Ectodermal cell (in vitro differentiated cells): Measurements from ENCODE around the gene IGIP.
"Not testable (repeated sequence)": the region's sequence is repeated elsewhere in the genome, so short reads cannot be mapped to it uniquely, and the experiment has no call there.

Experiments used
- H3K27ac ChIP-seq: 2 replicates; pipeline ENCODE4 v1.7.0; 2013; ENCODE audit warnings: mild to moderate bottlenecking, low read depth, low read length; ENCODE audit not compliant: insufficient read depth, poor library complexity, severe bottlenecking
- H3K27me3 ChIP-seq: 2 replicates; pipeline ENCODE4 v1.7.0; 2013; ENCODE audit warnings: mild to moderate bottlenecking, low read length; ENCODE audit not compliant: insufficient read depth, control insufficient read depth, poor library complexity, severe bottlenecking
- H3K36me3 ChIP-seq: one replicate; pipeline ENCODE4 v1.7.0; 2013; ENCODE audit warnings: low read length; ENCODE audit not compliant: control insufficient read depth, insufficient read depth
- H3K4me1 ChIP-seq: one replicate; pipeline ENCODE4 v1.7.0; 2013; ENCODE audit warnings: low read length; ENCODE audit not compliant: control insufficient read depth, insufficient read depth
- H3K4me3 ChIP-seq: 2 replicates; pipeline ENCODE4 v1.7.0; 2013; ENCODE audit warnings: low read depth, low read length, control low read depth; ENCODE audit not compliant: insufficient read depth
- H3K9me3 ChIP-seq: 2 replicates; pipeline ENCODE4 v1.7.0; 2013; ENCODE audit warnings: mild to moderate bottlenecking, low read length, moderate library complexity; ENCODE audit not compliant: control insufficient read depth
- whole genome bisulfite sequencing, 2 experiments: methylation state at CpG; one replicate each; pipeline ENCODE4 v1.1.7; 2013; ENCODE audit warnings: missing lambda C conversion rate in 2 of 2; 5-methylcytosine and 5-hydroxymethylcytosine counted together

Gene IGIP

GRCh38 chr5:140150201-140150600 lies 24.5 kb downstream of the IGIP start:
- H3K4me3 ChIP-seq, result no peak overlapping the region
- H3K4me1 ChIP-seq, result peaks cover 17% of the 10 kb centered on the region
- 89% methylated on average over 2 of the region's 2 CpGs for WGBS, 2 experiments
- no peak overlapping the region for H3K27ac ChIP-seq
- H3K27me3 ChIP-seq, result peaks cover 48% of the 10 kb centered on the region
- H3K36me3 ChIP-seq, result no peaks in the 10 kb centered on the region
- no peaks in the 10 kb centered on the region for H3K9me3 ChIP-seq

GRCh38 chr5:140151144-140152021 lies 25.6 kb downstream of the IGIP start:
- H3K4me3 ChIP-seq, result no peak overlapping the region
- no peaks in the 10 kb centered on the region for H3K9me3 ChIP-seq
- peaks cover 36% of the 10 kb centered on the region for H3K27me3 ChIP-seq
- H3K27ac ChIP-seq, result no peak overlapping the region
- 81 to 83% methylated on average over 7 of the region's 7 CpGs for WGBS, 2 experiments
- peaks cover 14% of the 10 kb centered on the region for H3K4me1 ChIP-seq
- no peaks in the 10 kb centered on the region for H3K36me3 ChIP-seq

GRCh38 chr5:140152022-140152999 lies 26.6 kb downstream of the IGIP start:
- 66 to 67% methylated on average over 22 to 23 of the region's 23 CpGs for WGBS, 2 experiments
- peaks cover 27% of the 10 kb centered on the region for H3K27me3 ChIP-seq

GRCh38 chr5:140153255-140153654 lies 27.5 kb downstream of the IGIP start:
- H3K4me3 ChIP-seq, result no peak overlapping the region
- WGBS, 2 experiments, result 58 to 60% methylated on average over 7 of the region's 7 CpGs
- peaks cover 23% of the 10 kb centered on the region for H3K27me3 ChIP-seq
- no peaks in the 10 kb centered on the region for H3K9me3 ChIP-seq
- H3K27ac ChIP-seq, result no peak overlapping the region
- no peaks in the 10 kb centered on the region for H3K36me3 ChIP-seq
- peaks cover 14% of the 10 kb centered on the region for H3K4me1 ChIP-seq

More at GRCh38 chr5:140152022-140152999, 26.6 kb downstream of the IGIP start:
- peaks cover 14% of the 10 kb centered on the region for H3K4me1 ChIP-seq
- H3K9me3 ChIP-seq, result no peaks in the 10 kb centered on the region
- H3K36me3 ChIP-seq, result no peaks in the 10 kb centered on the region
- no peak overlapping the region for H3K4me3 ChIP-seq
- H3K27ac ChIP-seq, result no peak overlapping the region

GRCh38 chr5:140153905-140154304 lies 28.2 kb downstream of the IGIP start:
- no peaks in the 10 kb centered on the region for H3K36me3 ChIP-seq
- H3K27me3 ChIP-seq, result peaks cover 18% of the 10 kb centered on the region
- H3K4me3 ChIP-seq, result no peak overlapping the region
- peaks cover 11% of the 10 kb centered on the region for H3K4me1 ChIP-seq
- no peaks in the 10 kb centered on the region for H3K9me3 ChIP-seq
- H3K27ac ChIP-seq, result no peak overlapping the region
- WGBS, 2 experiments, result 15 to 17% methylated on average over 8 of the region's 8 CpGs

- Histone ChIP-seq H3K27me3 (peaks cover 18% of the 10 kb centered on the region), H3K4me1 (peaks cover 11% of the 10 kb centered on the region)
- H3K9me3 ChIP-seq, H3K4me3 ChIP-seq, H3K27ac ChIP-seq, H3K36me3 ChIP-seq: not testable (repeated sequence)
- WGBS, 2 experiments, result 94% methylated on average over 21 of the region's 21 CpGs
These were observed 29.1 kb downstream of the IGIP start for GRCh38 chr5:140154710-140155381.

GRCh38 chr5:140157032-140157781 lies 31.5 kb downstream of the IGIP start:
- WGBS, 2 experiments, result 12 to 14% methylated on average over 30 of the region's 30 CpGs
- H3K27ac ChIP-seq, result no peak overlapping the region
- H3K36me3 ChIP-seq, result no peaks in the 10 kb centered on the region
- peaks cover 16% of the 10 kb centered on the region for H3K27me3 ChIP-seq
- H3K4me3 ChIP-seq, result no peak overlapping the region
- peaks cover 10% of the 10 kb centered on the region for H3K4me1 ChIP-seq
- H3K9me3 ChIP-seq, result no peaks in the 10 kb centered on the region

GRCh38 chr5:140159014-140159927 lies 33.5 kb downstream of the IGIP start:
- Histone ChIP-seq H3K4me3 (no peak overlapping the region), H3K36me3 (no peaks in the 10 kb centered on the region), H3K4me1 (no peaks in the 10 kb centered on the region), H3K27ac (no peak overlapping the region), H3K9me3 (no peaks in the 10 kb centered on the region), H3K27me3 (peaks cover 9% of the 10 kb centered on the region)
- WGBS, 2 experiments, result 84 to 85% methylated on average over 6 of the region's 7 CpGs

GRCh38 chr5:140162275-140162674 lies 36.5 kb downstream of the IGIP start:
- H3K4me3 ChIP-seq, result no peak overlapping the region
- WGBS, 2 experiments, result 89 to 90% methylated on average over 5 of the region's 5 CpGs
- no peak overlapping the region for H3K27ac ChIP-seq
- H3K9me3 ChIP-seq, result no peaks in the 10 kb centered on the region
- no peaks in the 10 kb centered on the region for H3K4me1 ChIP-seq
- no peaks in the 10 kb centered on the region for H3K36me3 ChIP-seq
- H3K27me3 ChIP-seq, result peaks cover 9% of the 10 kb centered on the region
